Neural progenitor cell (in vitro differentiated cells): ENCODE measurements around the gene ADGRL1.

ENCODE experiments used
- EZH2 ChIP-seq: fragments of 200-600 bp; sonication (generic); IDR thresholded peaks from 2 replicates; pipeline ENCODE4 v1.6.1; 2017; ENCODE audit warnings: antibody characterized with exemption, mild to moderate bottlenecking, moderate library complexity
- EZH2phosphoT487 ChIP-seq: fragments of 200-600 bp; sonication (generic); IDR thresholded peaks from 2 replicates; pipeline ENCODE4 v1.6.1; 2017; ENCODE audit warnings: antibody characterized with exemption
- TF ChIP-seq, protein P1 (sequence below): fragments of 200-600 bp; sonication (generic); IDR thresholded peaks from 2 replicates; pipeline ENCODE4 v1.5.1; 2017; ENCODE audit warnings: antibody characterized with exemption, mild to moderate bottlenecking

DNA sequence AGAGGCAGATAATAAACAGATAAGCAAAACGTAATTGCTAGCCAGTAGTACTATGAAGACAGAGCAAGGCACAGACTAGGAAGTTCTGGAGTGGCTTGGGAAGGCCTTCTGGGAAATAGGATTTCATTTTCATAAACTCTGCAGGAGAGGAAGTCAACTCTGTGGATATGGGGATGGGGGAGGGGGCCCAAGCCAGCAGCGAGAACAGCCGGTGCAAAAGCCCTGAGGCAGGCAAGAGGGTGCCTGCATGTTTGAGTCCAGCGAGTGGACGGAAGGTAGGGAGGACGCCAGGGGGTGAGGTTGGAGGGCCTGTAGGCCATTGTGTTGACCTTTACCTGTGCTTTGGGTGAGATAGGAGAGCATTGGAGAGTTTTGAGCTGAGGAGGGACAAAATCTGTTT is 60.6 kb downstream of the ADGRL1 start:
- TF ChIP-seq EZH2 (no peak), EZH2phosphoT487 (no peak)
- TF ChIP-seq, protein P1, sequence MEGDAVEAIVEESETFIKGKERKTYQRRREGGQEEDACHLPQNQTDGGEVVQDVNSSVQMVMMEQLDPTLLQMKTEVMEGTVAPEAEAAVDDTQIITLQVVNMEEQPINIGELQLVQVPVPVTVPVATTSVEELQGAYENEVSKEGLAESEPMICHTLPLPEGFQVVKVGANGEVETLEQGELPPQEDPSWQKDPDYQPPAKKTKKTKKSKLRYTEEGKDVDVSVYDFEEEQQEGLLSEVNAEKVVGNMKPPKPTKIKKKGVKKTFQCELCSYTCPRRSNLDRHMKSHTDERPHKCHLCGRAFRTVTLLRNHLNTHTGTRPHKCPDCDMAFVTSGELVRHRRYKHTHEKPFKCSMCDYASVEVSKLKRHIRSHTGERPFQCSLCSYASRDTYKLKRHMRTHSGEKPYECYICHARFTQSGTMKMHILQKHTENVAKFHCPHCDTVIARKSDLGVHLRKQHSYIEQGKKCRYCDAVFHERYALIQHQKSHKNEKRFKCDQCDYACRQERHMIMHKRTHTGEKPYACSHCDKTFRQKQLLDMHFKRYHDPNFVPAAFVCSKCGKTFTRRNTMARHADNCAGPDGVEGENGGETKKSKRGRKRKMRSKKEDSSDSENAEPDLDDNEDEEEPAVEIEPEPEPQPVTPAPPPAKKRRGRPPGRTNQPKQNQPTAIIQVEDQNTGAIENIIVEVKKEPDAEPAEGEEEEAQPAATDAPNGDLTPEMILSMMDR, result no peak
